Activated CD8-positive, alpha-beta memory T cell treated with anti-CD3 and anti-CD28 coated beads for 4 hours (primary cell): Measurements from ENCODE around the gene CCDC71L.
"Not testable (repeated sequence)": the region's sequence is repeated elsewhere in the genome, so short reads cannot be mapped to it uniquely, and the experiment has no call there.

ENCODE experiments used
- DNase-seq, 2 donors: peaks; one replicate each; pipeline ENCODE4 v3.0.0-alpha.2; 2020; ENCODE audit warnings: low read depth in 2 of 2

CCDC71L gene

DNA sequence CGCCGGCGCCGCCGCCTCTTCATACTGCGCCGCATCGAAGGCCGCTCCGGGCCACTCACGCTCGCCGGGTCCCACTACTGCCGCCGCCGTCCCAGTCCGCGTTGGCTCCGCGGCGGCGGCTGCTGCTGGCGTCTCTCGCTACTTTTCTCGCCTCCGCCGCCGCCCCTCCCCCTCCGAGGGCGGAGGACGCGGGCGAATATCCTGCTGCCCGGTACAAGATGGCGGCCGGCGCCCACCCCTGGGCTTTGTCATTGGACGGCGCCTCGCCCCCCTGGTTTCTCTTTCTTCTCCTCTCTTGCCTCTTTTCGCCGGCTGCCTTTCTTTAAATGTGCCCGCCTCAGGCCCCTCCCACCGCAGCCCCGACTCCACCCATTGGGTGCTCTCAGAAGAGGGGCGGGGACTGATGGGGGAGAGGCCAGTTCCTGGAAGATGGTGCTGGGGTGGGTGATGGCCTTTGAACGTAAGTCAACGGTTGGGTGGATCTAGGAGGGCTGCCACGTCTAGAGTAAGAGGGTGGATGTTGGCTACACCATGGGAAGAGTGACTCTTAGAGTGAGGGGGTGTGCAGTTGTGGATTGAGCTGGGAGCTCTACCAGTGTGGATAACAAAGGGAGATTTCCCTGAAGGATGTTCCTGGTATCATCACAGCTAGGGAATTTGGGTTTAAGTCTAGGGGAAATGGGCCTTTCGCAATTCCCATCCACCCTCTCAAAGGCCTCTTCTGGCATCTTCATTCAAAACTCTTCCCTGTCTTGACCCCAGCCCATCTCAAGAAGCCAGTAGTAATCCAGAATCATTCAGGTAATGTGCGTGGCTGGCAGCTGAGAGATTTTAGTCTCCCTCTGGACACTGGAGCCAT, at the start of gene CCDC71L:
Gene CCDC71L (minus strand): TSS at position 297 of the 859 bp plus-strand sequence. CDS start 262 bp downstream, at position 35.
- DNase-seq = peak; percentile 89 to 90

DNA sequence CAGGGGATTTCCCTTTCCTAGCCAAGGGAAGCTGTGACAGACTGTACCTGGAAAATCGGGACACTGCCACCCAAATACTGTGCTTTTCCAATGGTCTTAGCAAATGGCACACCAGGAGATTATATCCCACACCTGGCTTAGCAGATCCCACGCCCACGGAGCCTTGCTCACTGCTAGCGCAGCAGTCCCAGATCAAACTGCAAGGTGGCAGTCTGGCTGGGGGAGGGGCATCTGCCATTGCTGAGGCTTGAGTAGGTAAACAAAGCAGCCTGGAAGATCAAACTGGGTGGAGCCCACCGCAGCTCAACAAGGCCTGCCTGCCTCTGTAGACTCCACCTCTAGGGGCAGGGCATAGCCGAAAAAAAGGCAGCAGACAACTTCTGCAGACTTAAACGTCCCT, 48.6 kb upstream of the CCDC71L start:
- DNase-seq = not testable (repeated sequence)

DNA sequence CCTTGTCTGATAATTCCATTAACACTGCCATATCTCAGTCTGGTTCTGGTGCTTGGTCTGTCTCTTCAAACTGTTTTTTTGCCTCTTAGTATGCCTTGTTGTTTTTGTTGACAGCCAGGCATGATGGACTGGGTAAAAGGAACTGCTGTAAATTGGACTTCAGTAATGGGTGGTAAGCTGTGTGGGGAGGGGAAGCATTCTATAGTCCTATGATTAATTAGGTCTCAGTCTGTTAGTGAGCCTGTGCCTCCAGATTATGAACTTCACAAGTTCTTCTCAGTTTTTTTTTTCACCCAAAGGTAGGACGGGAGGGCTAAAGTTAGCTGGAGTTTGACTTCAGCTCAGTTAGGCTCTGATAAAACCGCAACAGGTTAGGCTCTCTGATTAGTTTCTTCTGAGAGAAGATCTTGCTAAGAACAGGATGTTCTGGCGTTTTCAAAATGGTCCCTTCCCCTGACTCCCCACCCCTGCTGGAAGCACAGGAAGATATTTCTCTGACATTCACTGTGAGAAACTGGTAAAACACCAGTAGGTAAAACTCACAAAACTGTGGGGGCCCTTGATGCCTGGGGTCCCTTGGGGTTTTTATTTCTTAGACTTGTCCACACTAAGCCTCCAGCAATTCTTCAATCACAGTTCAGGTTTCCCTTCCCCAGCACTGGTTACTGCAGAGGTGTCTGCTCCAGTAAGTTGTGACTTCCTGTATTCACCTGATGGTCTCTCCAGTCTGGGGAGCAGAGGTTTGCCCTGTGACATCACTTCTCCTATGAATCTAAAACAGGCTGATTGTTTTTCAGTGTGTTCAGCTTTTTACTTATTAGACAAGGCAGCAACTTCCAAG, 43.3 kb upstream of the CCDC71L start:
- DNase-seq = no peak

- DNase-seq = no peak
These were observed 32.9 kb upstream of the CCDC71L start for GRCh38 chr7:106693677-106694353.

- DNase-seq = no peak
These were observed 31.6 kb upstream of the CCDC71L start for GRCh38 chr7:106692450-106693051.

- DNase-seq = not testable (repeated sequence)
These were observed 27.2 kb upstream of the CCDC71L start for GRCh38 chr7:106688161-106688560.

- DNase-seq = no peak
These were observed 23.0 kb upstream of the CCDC71L start for GRCh38 chr7:106683941-106684340.

GRCh38 chr7:106681815-106682495, 21.0 kb upstream of the CCDC71L start:
- no peak for DNase-seq

- DNase-seq = no peak
These were observed 18.4 kb upstream of the CCDC71L start for GRCh38 chr7:106679153-106679931.

DNA sequence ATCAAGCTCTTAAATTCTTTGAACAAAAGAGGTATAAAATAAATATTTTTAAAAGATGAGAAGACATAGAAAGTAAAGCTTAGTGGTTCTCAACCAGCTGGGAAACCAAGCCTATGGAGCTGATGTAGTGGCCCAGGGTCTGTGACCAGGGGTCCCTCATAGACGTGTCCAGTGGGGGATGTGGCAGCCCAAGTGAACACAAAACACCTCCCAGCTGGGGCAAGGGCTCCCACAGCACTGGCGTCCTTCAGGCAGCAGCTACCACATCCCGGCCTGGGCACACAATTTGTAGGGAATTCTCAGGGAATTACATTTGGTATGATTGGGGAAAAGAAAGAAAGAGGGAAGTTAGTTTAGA, 17.8 kb upstream of the CCDC71L start:
- no peak for DNase-seq

DNA sequence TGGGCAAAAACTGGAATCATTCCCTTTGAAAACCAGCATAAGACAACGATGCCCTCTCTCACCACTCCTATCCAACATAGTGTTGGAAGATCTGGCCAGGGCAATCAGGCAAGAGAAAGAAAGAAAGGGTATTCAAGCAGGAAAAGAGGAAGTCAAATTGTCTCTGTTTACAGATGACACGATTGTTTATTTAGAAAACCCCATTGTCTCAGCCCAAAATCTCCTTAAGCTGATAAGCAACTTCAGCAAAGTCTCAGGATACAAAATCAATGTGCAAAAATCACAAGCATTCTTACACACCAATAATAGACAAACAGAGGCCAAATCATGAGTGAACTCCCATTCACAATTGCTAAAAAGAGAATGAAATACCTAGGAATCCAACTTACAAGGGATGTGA, 15.5 kb upstream of the CCDC71L start:
- DNase-seq = not testable (repeated sequence)

- DNase-seq = not testable (repeated sequence)
These were observed 12.7 kb upstream of the CCDC71L start for GRCh38 chr7:106673688-106674087.

- DNase-seq = not testable (repeated sequence)
These were observed 11.0 kb upstream of the CCDC71L start for GRCh38 chr7:106671930-106672329.

GRCh38 chr7:106671160-106671559, 10.2 kb upstream of the CCDC71L start:
- no peak for DNase-seq

DNA sequence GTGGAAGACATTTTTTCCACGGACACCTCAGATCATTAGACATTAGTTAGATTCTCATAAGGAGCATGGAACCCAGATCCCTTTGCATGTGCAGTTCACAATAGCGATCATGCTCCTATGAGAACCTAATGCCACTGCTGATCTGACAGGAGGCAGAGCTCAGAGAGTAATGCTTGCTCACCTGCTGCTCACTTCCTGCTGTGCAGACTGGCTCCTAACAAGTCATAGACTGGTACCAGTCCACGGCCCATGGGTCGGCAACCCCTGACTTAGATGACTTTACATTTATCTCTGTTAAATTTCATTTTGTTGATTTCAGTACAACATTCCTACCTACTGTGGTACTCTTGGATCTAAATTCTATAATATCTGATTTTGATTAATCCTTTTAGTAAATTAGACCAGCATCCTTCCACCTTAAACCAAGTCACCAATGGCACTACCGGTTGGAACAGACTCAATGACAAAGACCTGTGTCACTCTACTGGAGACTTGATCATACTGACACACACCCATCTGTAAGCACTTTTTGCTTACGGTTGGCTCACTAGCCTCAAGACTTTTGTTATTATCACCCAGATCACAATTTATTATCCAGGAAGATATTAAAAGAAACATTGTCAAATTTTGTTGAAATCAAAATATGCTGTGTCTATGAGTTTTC, 8.0 kb upstream of the CCDC71L start:
- DNase-seq = no peak

- DNase-seq = no peak
These were observed 5.4 kb upstream of the CCDC71L start for GRCh38 chr7:106666353-106666752.

GRCh38 chr7:106664343-106664742, 3.4 kb upstream of the CCDC71L start:
- no peak for DNase-seq

DNA sequence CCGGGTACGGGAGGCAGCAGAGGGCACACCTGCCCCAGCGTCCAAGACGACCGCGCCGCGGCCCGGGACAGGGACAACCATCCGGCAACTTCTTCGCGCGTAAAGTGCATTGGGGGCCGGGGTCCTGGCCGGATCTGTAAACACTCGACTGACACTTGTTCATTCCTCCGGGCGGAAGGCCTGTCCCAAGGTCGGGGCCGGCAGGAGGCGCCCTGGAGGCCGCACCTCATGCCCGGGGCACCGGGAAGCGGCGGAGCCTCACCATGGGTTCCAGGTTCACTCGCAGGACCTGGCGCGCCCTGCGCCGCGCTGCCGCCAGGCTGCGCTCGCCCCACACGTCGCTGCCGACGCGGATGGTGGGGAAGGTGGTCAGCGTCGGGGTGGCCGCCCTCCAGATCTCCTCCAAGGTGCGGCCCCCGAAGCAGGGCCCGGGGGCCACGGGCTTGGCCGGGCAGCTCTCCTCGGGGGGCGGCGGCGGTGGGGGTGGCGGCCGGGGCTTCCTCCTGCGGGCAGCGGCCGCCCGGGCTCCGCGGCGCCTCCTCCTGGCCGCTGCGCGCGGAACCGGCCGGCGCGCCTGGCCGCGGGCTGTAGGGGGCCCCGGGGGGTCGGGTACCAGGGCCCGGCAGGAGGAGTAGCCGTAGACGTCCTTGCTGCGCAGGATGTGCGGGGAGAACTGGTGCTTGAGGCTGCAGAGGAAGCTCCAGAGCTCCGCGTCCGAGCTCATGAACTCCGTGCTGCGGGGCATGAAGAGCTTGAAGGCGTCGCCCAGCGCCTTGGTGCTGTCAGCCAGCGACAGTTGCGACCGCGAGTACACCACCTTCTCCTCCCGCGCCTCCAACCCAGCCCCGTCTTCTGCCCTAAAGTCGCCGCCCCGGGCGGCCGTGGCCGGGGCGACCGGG, 746 bp downstream of the CCDC71L start:
- DNase-seq = peak; percentile 64 to 67
